Stimulated activated naive CD8-positive, alpha-beta T cell treated with anti-CD3 and anti-CD28 coated beads, Interleukin-15, Interleukin-2, amounts not matched to agents 100 U/mL and 50 U/mL, for 24 hours (primary cell): ENCODE results near the gene GATB.

Source experiments
- ATAC-seq: fragments of 150-1000 bp; cut with Tn5 transposase; one replicate; pipeline ENCODE4 v1.10.0; 2021
- DNase-seq: peaks from one replicate; pipeline ENCODE4 v3.0.0; 2021

Gene GATB

DNA sequence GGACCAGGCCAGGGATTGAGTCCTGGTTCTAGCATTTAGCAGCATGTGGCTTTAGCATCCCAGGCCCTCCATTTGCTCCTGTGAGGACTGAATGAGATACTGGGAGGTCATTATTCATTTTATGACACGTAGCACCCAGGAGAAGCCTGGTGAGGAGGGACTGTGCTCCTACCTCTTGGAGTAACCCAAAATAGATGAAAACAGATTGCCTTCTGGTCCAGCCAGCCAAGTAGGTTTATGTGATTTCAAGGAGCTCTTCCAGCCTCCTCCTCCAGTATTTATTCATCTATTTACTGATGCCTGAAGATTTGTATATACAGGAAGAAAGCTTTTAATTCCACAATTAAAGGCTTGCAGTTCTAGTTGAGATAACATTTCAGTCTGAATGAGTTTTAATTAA lies 109.3 kb downstream of the GATB start:
- no peak for DNase-seq
- ATAC-seq, result no peak

DNA sequence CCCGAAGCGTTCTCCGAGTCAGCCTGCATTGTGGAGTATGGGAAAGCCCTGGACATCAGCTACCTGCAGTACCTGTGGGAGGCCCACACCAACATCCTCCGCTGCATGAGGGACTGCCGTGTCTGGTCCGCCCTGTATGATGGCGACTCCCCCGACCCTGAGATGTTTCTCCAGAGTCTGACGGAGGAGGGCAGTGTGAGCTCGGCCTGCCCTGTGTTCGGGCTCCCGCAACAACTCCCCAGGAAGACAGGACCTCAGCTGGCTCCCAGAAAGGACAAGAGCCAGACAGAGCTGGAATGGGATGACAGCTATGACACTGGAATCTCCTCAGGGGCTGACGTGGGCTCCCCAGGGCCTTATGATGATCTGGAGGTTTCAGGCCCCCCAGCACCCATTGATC lies 111.3 kb downstream of the GATB start:
- ATAC-seq (no peak), DNase-seq (no peak)

DNA sequence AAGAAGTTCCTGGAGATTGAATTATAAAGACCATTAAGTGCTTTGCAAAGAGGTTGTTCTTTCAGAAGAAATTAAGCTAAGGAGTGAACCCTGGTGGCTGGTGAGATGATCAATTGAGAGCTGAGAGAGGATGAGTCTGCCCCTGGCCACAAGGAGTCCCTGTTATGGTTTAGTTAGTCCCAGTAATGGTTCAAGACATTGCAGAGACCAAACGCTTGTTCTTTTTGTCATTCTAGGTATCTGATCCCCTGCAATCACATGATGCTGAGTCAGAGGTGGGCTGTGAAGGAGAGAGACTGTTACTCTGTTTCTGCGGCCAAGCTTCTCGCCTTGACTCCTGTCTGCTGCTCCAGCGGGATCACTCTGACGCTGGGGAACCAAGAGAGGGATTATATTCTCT lies 114.5 kb downstream of the GATB start:
- no peak for ATAC-seq
- DNase-seq, result no peak

DNA sequence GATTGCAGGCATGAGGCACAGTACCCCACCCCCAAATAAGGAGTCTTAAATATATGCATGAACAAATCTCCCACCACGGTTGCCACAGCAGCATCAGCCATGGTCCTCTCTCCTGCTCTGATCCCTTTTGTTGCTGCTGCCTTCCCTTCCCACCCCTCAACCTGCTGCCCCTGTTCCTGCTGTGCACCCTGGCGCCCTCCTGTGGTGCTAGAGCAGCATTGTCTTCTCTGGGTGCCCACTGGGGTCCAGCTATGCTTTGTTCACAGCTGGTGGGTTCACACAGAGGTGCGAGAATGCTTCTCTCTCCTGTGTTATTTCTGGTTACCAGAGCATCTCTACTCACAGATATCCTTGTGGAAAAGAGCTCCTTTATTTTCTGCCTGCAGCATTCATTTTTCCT lies 116.2 kb downstream of the GATB start:
- DNase-seq, result peak; percentile 17
- no peak for ATAC-seq

DNA sequence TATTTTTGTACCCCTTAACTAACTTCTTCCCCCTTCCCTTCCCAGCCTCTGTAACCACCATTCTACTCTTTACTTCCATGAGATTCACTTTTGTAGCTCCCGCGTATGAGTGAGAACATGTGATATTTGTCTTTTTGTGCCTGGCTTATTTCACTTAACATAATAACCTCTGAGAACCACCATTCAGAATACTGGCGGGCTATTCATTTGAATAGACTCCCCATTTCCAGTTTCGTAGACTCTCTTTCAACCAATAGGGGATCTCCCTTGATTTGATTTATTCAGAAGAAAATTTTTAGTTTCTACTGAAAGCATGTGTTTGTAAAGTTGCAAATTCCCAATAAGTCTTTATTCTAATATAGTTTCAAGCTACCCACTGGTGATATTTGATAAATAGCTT lies 117.2 kb downstream of the GATB start:
- ATAC-seq (no peak), DNase-seq (no peak)

- DNase-seq (no peak), ATAC-seq (no peak)
Observed at GRCh38 chr4:151641983-151642382, 118.8 kb downstream of the GATB start.

DNA sequence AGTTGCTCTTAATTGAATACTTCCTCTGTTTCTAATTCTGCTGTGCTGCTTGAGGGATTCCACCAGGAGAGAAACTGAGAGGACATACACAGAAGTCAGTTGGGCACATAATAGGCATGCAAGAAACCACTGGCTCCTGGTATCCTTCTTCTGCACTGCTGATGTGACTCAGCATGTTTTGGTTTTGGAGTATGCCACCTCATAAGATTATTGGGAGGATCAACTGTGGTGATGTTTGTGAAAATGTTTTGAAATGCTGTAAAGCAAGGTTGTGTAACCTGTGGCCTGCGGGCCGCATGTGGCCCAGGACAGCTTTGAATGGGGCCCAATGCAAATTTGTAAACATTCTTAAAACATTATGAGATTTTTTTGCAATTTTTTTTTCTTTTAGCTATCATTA lies 119.6 kb downstream of the GATB start:
- ATAC-seq (no peak), DNase-seq (no peak)

- ATAC-seq (no peak), DNase-seq (no peak)
Observed at GRCh38 chr4:151640381-151640780, 120.4 kb downstream of the GATB start.

- DNase-seq (no peak), ATAC-seq (no peak)
Observed at GRCh38 chr4:151638295-151638858, 122.4 kb downstream of the GATB start.

- DNase-seq (no peak), ATAC-seq (no peak)
Observed at GRCh38 chr4:151631349-151631748, 129.5 kb downstream of the GATB start.

DNA sequence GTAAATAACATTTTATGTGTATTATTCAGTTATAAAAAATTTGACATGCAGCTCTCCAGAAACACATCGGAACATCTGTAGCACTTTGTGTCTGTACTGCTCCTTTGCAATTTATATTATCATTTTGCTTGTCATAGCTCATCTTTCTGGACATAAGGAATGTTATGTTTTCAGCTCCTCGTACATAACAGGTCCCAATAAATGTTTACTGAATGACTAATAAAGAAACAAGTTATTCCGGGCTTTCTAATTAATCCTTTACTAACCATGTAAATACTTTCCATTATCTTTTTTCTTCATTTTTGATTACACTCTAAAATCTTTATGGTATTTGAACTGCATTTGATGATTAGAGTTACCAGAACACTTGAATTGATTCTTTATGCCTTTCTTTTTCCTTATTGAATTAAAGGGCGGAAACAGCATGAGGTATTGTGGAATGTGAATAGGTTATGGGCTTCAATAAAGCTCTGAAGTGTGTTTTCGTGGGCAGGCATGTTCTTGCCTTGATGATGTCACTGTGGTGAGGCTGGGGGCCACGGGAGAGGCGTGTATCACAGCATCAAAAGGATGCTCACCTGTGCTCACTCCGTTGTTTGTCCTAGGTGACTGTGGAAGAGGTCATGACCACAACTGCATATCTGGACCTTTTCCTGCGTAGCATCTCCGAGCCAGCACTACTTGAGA lies 131.6 kb downstream of the GATB start:
- DNase-seq, result no peak
- ATAC-seq, result no peak

- no peak for DNase-seq
- no peak for ATAC-seq
Observed at GRCh38 chr4:151628001-151628608, 132.7 kb downstream of the GATB start.

- no peak for ATAC-seq
- no peak for DNase-seq
Observed at GRCh38 chr4:151627491-151627890, 133.3 kb downstream of the GATB start.

- ATAC-seq, result no peak
- no peak for DNase-seq
Observed at GRCh38 chr4:151626751-151627150, 134.1 kb downstream of the GATB start.

DNA sequence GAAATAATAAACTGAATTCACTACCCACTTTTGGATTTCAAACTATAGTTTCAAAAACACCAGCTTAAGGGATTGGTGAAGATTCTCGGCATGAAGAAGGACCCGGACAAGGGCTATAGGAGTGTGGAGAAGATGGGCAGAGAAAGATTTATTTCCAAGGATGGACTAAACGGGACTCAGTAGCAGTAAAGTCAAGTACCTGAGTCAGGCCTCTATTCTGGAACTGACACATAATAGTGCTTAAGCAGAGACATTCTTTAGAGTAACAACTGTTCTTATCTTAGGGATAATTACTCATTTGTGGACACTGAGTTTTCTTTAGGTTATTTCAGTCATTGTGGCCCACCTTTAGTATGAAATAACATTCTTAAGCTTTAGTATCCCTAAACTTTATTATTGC lies 134.6 kb downstream of the GATB start:
- ATAC-seq (no peak), DNase-seq (no peak)

DNA sequence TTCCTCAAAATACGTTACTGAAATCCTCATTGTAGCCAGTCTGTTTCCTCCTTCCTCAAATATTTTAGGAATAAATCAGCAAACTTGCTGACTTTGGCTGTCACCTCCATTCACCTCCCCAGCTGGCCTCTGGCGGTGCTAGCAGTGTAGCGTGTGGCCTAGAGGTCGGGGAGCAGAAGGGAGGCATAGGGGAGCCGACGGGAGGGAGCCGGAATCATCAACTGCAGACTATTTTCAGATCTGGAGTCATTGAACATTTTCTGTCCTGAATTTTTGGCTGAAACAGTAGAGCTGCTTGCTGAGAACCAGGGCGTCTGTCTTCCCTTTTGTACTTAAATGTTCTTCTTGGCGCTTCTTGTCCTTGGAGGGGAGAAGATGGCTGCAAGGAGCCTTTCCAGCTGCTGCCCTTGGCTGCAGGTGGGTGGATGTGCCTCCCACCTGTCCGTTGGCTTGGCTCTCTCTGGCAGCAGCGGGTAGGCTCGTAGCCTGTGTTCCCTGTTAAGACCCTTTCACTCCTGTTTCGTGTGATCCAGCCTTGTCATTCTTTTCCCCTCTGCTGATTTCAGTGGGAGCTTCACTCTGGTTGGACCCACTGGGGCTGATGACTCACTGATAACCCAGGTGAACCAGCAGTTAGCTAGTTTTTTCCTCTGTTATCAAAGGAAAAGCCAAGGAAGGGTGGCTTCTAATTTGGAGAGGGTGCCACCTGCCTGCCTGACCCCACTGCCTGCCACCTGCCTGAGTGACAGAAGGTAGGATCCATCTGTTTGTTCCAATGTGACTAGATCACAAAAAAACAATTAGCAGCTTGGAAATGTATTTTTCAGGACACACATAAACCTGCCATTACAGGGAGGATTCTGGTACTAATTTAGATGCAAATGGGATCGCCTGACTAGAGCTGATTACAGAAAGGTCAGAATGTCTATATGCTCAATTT lies 135.9 kb downstream of the GATB start:
- ATAC-seq (no peak), DNase-seq (no peak)
